RWPE1 (cell line): ENCODE results near the gene LRIG1.

Experiments
- CTCF ChIA-PET: fragments of 350-600 bp; sonication (Branson Sonifier 250); formaldehyde crosslinking; extraction: SDS; loops from one replicate; lab custom pipeline; 2021; lab: Yijun Ruan, JAX
- POLR2A ChIA-PET: fragments of 400-600 bp; formaldehyde crosslinking; extraction: SDS; loops from one replicate; lab custom pipeline; 2020; ENCODE audit warnings: antibody characterized with exemption; ENCODE audit not compliant: low non-redundant PET; lab: Yijun Ruan, JAX
- DNase-seq: peaks from one replicate; pipeline ENCODE4 v3.0.0; 2012; ENCODE audit warnings: low spot score
- H3K27ac ChIP-seq: fragments of 450-650 bp; 2 replicates; pipeline ENCODE4 v1.5.1; 2017
- CTCF ChIP-seq: fragments of 450-650 bp; conservative IDR thresholded peaks from 2 replicates; pipeline ENCODE4 v1.5.1; 2017; ENCODE audit warnings: low read depth, mild to moderate bottlenecking

Gene LRIG1

GRCh38 chr3:66371432-66371831, 129.4 kb downstream of the LRIG1 start:
- ChIA-PET POLR2A (no interaction called here), CTCF (no interaction called here)
- no peak for TF ChIP-seq CTCF
- H3K27ac ChIP-seq = no peak overlapping the region
- no peak for DNase-seq

DNA sequence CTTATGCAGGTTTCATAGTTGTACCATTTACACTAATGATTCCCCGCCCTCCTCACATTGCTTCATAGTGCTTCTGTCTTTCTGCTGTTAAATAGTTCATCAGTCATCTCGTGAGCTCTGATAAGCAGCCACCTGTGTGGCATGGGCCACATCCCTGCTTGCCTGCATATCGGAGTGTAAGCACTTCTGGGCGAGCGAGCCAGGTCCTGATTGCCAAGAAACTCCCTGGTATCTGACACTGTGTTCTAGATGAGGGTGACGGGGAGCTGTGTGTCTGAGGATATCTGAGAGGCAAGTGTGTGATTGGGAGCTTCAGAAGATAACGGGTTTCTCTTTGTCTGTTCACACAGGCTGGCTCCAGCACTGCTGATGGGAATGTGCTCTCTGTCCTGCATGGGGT, 130.6 kb downstream of the LRIG1 start:
- ChIA-PET CTCF (interaction anchor here (0.6 kb wide), 1 partner anchor 31 kb away, joined by 4 read pairs; no protein-coding TSS in a partner anchor), POLR2A (no interaction called here)
- DNase-seq = no peak
- TF ChIP-seq CTCF = no peak
- no peak overlapping the region for H3K27ac ChIP-seq

- DNase-seq = no peak
- POLR2A ChIA-PET = no interaction called here
- no peak overlapping the region for H3K27ac ChIP-seq
- CTCF ChIA-PET = no interaction called here
- TF ChIP-seq CTCF = no peak
These were observed 132.8 kb downstream of the LRIG1 start for GRCh38 chr3:66367979-66368378.

DNA sequence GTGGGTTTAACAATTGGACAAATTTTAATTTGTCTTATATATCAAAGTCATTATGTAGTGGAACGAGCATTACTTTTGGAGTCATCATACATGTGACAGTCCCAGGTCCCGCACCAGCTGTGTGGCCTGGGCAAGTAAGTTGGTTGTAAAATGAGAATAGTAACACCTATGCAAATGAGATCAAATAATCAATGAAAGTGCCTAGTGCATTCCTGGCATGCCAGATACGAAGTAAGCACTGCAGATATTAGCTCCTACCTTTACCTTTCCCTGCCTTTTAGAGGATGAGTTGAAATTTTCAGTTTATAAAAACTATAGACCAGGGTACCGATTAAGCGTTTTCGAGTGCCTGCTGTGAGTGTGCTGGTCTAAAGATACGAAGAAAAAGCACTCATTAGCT, 134.1 kb downstream of the LRIG1 start:
- no peak overlapping the region for H3K27ac ChIP-seq
- TF ChIP-seq CTCF = no peak
- CTCF ChIA-PET = no interaction called here
- POLR2A ChIA-PET = no interaction called here
- DNase-seq = no peak

- CTCF ChIA-PET = no interaction called here
- no peak for TF ChIP-seq CTCF
- DNase-seq = no peak
- no peak overlapping the region for H3K27ac ChIP-seq
- POLR2A ChIA-PET = no interaction called here
These were observed 135.7 kb downstream of the LRIG1 start for GRCh38 chr3:66365080-66365479.

- ChIA-PET POLR2A (no interaction called here), CTCF (no interaction called here)
- TF ChIP-seq CTCF = no peak
- no peak overlapping the region for H3K27ac ChIP-seq
- DNase-seq = no peak
These were observed 137.7 kb downstream of the LRIG1 start for GRCh38 chr3:66363148-66363547.

DNA sequence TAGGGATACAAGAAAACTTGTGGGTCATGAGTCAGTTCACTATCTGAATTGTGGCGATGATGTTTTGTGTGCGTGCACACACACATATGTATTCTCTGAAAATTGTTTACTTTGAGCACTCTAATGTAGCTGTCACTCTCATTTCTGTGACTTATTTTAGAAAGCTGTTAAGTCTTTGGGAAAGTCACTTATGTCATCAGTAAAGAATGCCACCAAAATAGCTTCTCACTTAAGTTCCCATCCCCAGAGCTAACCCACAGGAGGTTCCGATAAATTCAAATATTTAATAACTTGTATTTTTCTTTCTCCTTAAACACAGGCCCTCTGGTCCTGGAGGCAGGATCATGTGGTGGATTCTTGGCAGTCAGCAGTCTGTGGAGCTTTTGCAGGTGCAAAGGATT, 138.3 kb downstream of the LRIG1 start:
- POLR2A ChIA-PET = no interaction called here
- CTCF ChIA-PET = no interaction called here
- H3K27ac ChIP-seq = no peak overlapping the region
- TF ChIP-seq CTCF = no peak
- no peak for DNase-seq
